ENCODE data around the gene CRHR1.

Gene CRHR1

GRCh38 chr17:45757431-45758218, 26.5 kb upstream of the CRHR1 start:
- no peak overlapping the region for H3K4me3 ChIP-seq (ENCODE audit: low read depth in 1 of 5, low read length in 5 of 5)
- H3K9me3 ChIP-seq (ENCODE audit: control insufficient read depth in 5 of 5, low read length in 5 of 5): no peaks in the 10 kb centered on the region
- H3K9ac ChIP-seq (ENCODE audit: low read length in 5 of 5): no peak overlapping the region
- peaks cover 16 to 37% (median 30%) of the 10 kb centered on the region in 5 donors for H3K27me3 ChIP-seq (ENCODE audit: control insufficient read depth in 5 of 5, insufficient read depth in 4 of 5, low read length in 5 of 5)
- no peaks in the 10 kb centered on the region for H3K4me1 ChIP-seq (ENCODE audit: control insufficient read depth in 5 of 5, insufficient read depth in 5 of 5, low read length in 5 of 5)
- H3K27ac ChIP-seq (ENCODE audit: low read depth, low read length): no peak overlapping the region
- H3K36me3 ChIP-seq (ENCODE audit: control insufficient read depth in 5 of 5, insufficient read depth in 5 of 5, low read length in 5 of 5): no peaks in the 10 kb centered on the region

DNA sequence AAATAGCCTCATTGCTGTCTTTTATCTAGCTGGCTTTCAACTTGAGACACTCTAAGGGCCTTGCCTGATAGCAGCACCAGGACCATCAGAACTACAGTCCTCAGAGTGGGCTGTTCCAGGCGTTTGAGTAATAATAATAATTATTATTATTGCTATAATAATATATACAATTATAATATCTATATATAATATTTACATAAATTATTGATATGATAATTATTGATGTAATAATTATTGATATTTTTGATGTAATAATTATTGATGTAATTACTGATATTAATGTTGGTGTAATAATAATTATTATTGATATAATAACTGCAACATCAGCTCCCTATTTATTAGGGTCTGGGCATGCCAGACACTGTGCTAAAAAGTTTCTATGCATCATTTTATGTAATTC, 25.6 kb upstream of the CRHR1 start:
- Histone ChIP-seq H3K9ac (ENCODE audit: low read length in 5 of 5) (no peak overlapping the region), H3K27ac (ENCODE audit: low read depth, low read length) (no peak overlapping the region), H3K27me3 (ENCODE audit: control insufficient read depth in 5 of 5, insufficient read depth in 4 of 5, low read length in 5 of 5) (peaks cover 13 to 38% (median 26%) of the 10 kb centered on the region in 5 donors), H3K9me3 (ENCODE audit: control insufficient read depth in 5 of 5, low read length in 5 of 5) (no peaks in the 10 kb centered on the region), H3K4me3 (ENCODE audit: low read depth in 1 of 5, low read length in 5 of 5) (no peak overlapping the region), H3K4me1 (ENCODE audit: control insufficient read depth in 5 of 5, insufficient read depth in 5 of 5, low read length in 5 of 5) (no peaks in the 10 kb centered on the region), H3K36me3 (ENCODE audit: control insufficient read depth in 5 of 5, insufficient read depth in 5 of 5, low read length in 5 of 5) (no peaks in the 10 kb centered on the region)

- Histone ChIP-seq H3K27me3 (ENCODE audit: control insufficient read depth in 5 of 5, insufficient read depth in 4 of 5, low read length in 5 of 5) (peaks cover 10 to 38% (median 20%) of the 10 kb centered on the region in 5 donors), H3K9me3 (ENCODE audit: control insufficient read depth in 5 of 5, low read length in 5 of 5) (no peaks in the 10 kb centered on the region), H3K36me3 (ENCODE audit: control insufficient read depth in 5 of 5, insufficient read depth in 5 of 5, low read length in 5 of 5) (no peaks in the 10 kb centered on the region), H3K27ac (ENCODE audit: low read depth, low read length) (no peak overlapping the region), H3K4me1 (ENCODE audit: control insufficient read depth in 5 of 5, insufficient read depth in 5 of 5, low read length in 5 of 5) (no peaks in the 10 kb centered on the region), H3K9ac (ENCODE audit: low read length in 5 of 5) (no peak overlapping the region), H3K4me3 (ENCODE audit: low read depth in 1 of 5, low read length in 5 of 5) (no peak overlapping the region)
Observed at GRCh38 chr17:45759761-45760160, 24.4 kb upstream of the CRHR1 start.

DNA sequence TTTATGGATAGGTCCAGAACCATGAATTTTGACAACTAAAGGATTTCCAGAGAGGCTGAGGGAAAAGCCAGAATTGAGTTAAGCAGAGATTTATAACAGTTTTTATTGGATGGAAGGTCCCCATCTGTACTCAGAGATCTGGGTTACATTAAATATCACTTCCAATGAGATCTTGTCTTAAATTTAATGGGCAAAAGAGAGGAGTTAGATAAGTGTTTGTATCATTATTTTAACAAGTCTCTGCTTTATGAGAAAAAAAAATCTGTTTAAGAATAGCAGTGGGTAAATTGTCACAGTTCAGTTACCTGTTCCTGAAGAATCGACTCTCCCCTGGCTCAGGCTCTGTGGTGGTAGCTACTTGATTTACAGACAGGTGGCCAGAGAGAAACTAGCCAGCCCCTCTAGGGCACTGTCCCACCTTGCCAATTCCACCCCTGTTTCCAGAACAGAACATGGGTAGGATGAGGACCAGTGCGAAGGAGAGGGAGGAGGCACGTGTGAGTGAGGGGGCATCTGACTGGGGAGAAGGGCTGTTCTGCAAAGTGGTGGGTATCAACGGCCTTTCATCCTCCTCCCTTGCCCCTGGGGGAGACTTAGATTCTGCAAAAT, 22.1 kb upstream of the CRHR1 start:
- Histone ChIP-seq H3K36me3 (ENCODE audit: control insufficient read depth in 5 of 5, insufficient read depth in 5 of 5, low read length in 5 of 5) (no peaks in the 10 kb centered on the region), H3K9ac (ENCODE audit: low read length in 5 of 5) (no peak overlapping the region), H3K9me3 (ENCODE audit: control insufficient read depth in 5 of 5, low read length in 5 of 5) (no peaks in the 10 kb centered on the region), H3K4me1 (ENCODE audit: control insufficient read depth in 5 of 5, insufficient read depth in 5 of 5, low read length in 5 of 5) (no peaks in the 10 kb centered on the region), H3K27me3 (ENCODE audit: control insufficient read depth in 5 of 5, insufficient read depth in 4 of 5, low read length in 5 of 5) (peaks cover 5 to 28% (median 11%) of the 10 kb centered on the region in 5 donors), H3K4me3 (ENCODE audit: low read depth in 1 of 5, low read length in 5 of 5) (no peak overlapping the region), H3K27ac (ENCODE audit: low read depth, low read length) (no peak overlapping the region)

DNA sequence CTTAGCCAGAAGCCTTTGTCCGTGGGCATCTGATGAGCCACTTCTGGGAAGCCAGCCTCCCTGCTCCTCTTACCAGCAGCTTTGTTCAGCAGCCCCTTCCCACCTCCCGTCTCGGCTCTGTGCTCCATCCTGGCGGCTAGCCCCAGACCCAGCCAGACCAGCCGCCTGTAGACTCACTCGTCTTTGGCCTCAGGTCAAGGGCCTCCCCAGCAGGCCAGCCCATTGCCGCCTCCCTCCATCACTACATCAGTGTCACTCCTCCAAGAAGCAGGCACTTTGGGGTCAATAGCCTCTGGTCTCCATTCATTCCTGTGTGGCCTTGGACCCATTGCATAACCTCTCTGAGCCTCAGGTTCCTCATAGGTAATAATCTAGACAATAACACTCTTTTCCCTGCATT, 20.9 kb upstream of the CRHR1 start:
- Histone ChIP-seq H3K4me1 (ENCODE audit: control insufficient read depth in 5 of 5, insufficient read depth in 5 of 5, low read length in 5 of 5) (no peaks in the 10 kb centered on the region), H3K27ac (ENCODE audit: low read depth, low read length) (no peak overlapping the region), H3K9me3 (ENCODE audit: control insufficient read depth in 5 of 5, low read length in 5 of 5) (no peaks in the 10 kb centered on the region), H3K9ac (ENCODE audit: low read length in 5 of 5) (no peak overlapping the region), H3K4me3 (ENCODE audit: low read depth in 1 of 5, low read length in 5 of 5) (no peak overlapping the region), H3K36me3 (ENCODE audit: control insufficient read depth in 5 of 5, insufficient read depth in 5 of 5, low read length in 5 of 5) (no peaks in the 10 kb centered on the region), H3K27me3 (ENCODE audit: control insufficient read depth in 5 of 5, insufficient read depth in 4 of 5, low read length in 5 of 5) (peaks cover 5 to 27% (median 11%) of the 10 kb centered on the region in 5 donors)

GRCh38 chr17:45764479-45764878, 19.6 kb upstream of the CRHR1 start:
- Histone ChIP-seq H3K4me1 (ENCODE audit: control insufficient read depth in 5 of 5, insufficient read depth in 5 of 5, low read length in 5 of 5) (no peaks in the 10 kb centered on the region), H3K9me3 (ENCODE audit: control insufficient read depth in 5 of 5, low read length in 5 of 5) (no peaks in the 10 kb centered on the region), H3K27me3 (ENCODE audit: control insufficient read depth in 5 of 5, insufficient read depth in 4 of 5, low read length in 5 of 5) (peaks cover 8 to 31% (median 23%) of the 10 kb centered on the region in 5 donors), H3K4me3 (ENCODE audit: low read depth in 1 of 5, low read length in 5 of 5) (no peak overlapping the region), H3K27ac (ENCODE audit: low read depth, low read length) (no peak overlapping the region), H3K36me3 (ENCODE audit: control insufficient read depth in 5 of 5, insufficient read depth in 5 of 5, low read length in 5 of 5) (no peaks in the 10 kb centered on the region), H3K9ac (ENCODE audit: low read length in 5 of 5) (no peak overlapping the region)

- Histone ChIP-seq H3K4me1 (ENCODE audit: control insufficient read depth in 5 of 5, insufficient read depth in 5 of 5, low read length in 5 of 5) (no peaks in the 10 kb centered on the region), H3K36me3 (ENCODE audit: control insufficient read depth in 5 of 5, insufficient read depth in 5 of 5, low read length in 5 of 5) (no peaks in the 10 kb centered on the region), H3K9ac (ENCODE audit: low read length in 5 of 5) (no peak overlapping the region), H3K27me3 (ENCODE audit: control insufficient read depth in 5 of 5, insufficient read depth in 4 of 5, low read length in 5 of 5) (peaks cover 7 to 43% (median 30%) of the 10 kb centered on the region in 5 donors), H3K4me3 (ENCODE audit: low read depth in 1 of 5, low read length in 5 of 5) (no peak overlapping the region), H3K9me3 (ENCODE audit: control insufficient read depth in 5 of 5, low read length in 5 of 5) (no peaks in the 10 kb centered on the region), H3K27ac (ENCODE audit: low read depth, low read length) (no peak overlapping the region)
Observed at GRCh38 chr17:45768000-45768399, 16.1 kb upstream of the CRHR1 start.

DNA sequence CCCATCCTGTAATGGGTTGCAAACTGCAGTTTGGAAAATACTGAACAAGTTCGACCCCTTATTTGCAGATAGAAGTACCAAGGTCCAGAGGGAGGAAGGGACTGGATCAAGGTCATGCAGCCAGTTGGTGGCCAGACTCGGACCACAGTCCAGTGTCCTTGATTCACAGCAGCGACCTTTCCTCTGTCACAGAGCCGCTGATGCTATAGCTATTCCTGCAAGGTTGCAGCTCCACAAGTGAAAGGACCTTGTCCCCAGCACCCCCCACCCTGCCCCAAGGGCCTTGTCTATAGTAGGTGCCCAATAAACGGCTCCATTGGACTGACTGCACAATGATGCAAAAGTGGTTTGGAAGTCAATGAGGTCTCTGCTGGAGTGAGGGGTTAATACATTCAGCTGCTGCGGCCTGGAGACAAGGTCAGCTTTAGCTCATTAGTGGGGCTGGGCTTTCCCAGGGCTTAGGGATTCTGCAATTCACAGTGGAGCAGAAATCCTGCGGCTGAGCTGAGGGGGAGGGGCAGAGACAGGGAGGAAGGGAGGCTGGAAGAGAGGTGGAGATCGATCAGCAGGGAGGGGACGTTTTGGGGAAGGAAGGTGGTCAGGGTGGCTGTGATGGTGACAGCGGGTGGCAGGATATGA, 13.4 kb upstream of the CRHR1 start:
- peaks cover 10 to 50% (median 36%) of the 10 kb centered on the region in 5 donors for H3K27me3 ChIP-seq (ENCODE audit: control insufficient read depth in 5 of 5, insufficient read depth in 4 of 5, low read length in 5 of 5)
- no peak overlapping the region for H3K9ac ChIP-seq (ENCODE audit: low read length in 5 of 5)
- peaks cover 0 to 4% (median 3%) of the 10 kb centered on the region in 5 donors for H3K4me1 ChIP-seq (ENCODE audit: control insufficient read depth in 5 of 5, insufficient read depth in 5 of 5, low read length in 5 of 5)
- H3K4me3 ChIP-seq (ENCODE audit: low read depth in 1 of 5, low read length in 5 of 5): no peak overlapping the region
- H3K27ac ChIP-seq (ENCODE audit: low read depth, low read length): no peak overlapping the region
- no peaks in the 10 kb centered on the region for H3K9me3 ChIP-seq (ENCODE audit: control insufficient read depth in 5 of 5, low read length in 5 of 5)
- H3K36me3 ChIP-seq (ENCODE audit: control insufficient read depth in 5 of 5, insufficient read depth in 5 of 5, low read length in 5 of 5): no peaks in the 10 kb centered on the region

GRCh38 chr17:45771271-45771959, 12.7 kb upstream of the CRHR1 start:
- Histone ChIP-seq H3K27ac (ENCODE audit: low read depth, low read length) (no peak overlapping the region), H3K27me3 (ENCODE audit: control insufficient read depth in 5 of 5, insufficient read depth in 4 of 5, low read length in 5 of 5) (peaks cover 10 to 50% (median 36%) of the 10 kb centered on the region in 5 donors), H3K9ac (ENCODE audit: low read length in 5 of 5) (no peak overlapping the region), H3K9me3 (ENCODE audit: control insufficient read depth in 5 of 5, low read length in 5 of 5) (no peaks in the 10 kb centered on the region), H3K4me3 (ENCODE audit: low read depth in 1 of 5, low read length in 5 of 5) (no peak overlapping the region), H3K36me3 (ENCODE audit: control insufficient read depth in 5 of 5, insufficient read depth in 5 of 5, low read length in 5 of 5) (no peaks in the 10 kb centered on the region), H3K4me1 (ENCODE audit: control insufficient read depth in 5 of 5, insufficient read depth in 5 of 5, low read length in 5 of 5) (peaks cover 0 to 4% (median 3%) of the 10 kb centered on the region in 5 donors)
